ENCODE results near the gene SH2D3C.

Gene SH2D3C

GRCh38 chr9:127808347-127809001 lies 30.0 kb upstream of the SH2D3C start:
- DNase-seq = no peak

GRCh38 chr9:127806871-127807270 lies 28.4 kb upstream of the SH2D3C start:
- no peak for DNase-seq

GRCh38 chr9:127805620-127806019 lies 27.2 kb upstream of the SH2D3C start:
- peak; percentile 40 for DNase-seq

- peak; percentile 31 for DNase-seq
These were observed 25.3 kb upstream of the SH2D3C start for GRCh38 chr9:127803507-127804352.

- peak; percentile 85 for DNase-seq
These were observed 24.3 kb upstream of the SH2D3C start, which contains the start of gene FPGS for GRCh38 chr9:127802576-127803443. TSS of gene FPGS (plus strand) at chr9:127802882. CDS start at chr9:127802925, 43 bp downstream.

GRCh38 chr9:127801955-127802575 lies 23.6 kb upstream of the SH2D3C start:
- no peak for DNase-seq

- DNase-seq = no peak
These were observed 18.4 kb upstream of the SH2D3C start for GRCh38 chr9:127796852-127797370.

GRCh38 chr9:127796225-127796813 lies 17.9 kb upstream of the SH2D3C start:
- no peak for DNase-seq

- DNase-seq = no peak
These were observed 15.7 kb upstream of the SH2D3C start for GRCh38 chr9:127794001-127794791.

GRCh38 chr9:127793093-127793708 lies 14.7 kb upstream of the SH2D3C start:
- DNase-seq = no peak

GRCh38 chr9:127792417-127793031 lies 14.1 kb upstream of the SH2D3C start:
- DNase-seq = no peak

- DNase-seq = no peak
These were observed 12.6 kb upstream of the SH2D3C start for GRCh38 chr9:127791085-127791484.

- no peak for DNase-seq
These were observed 11.8 kb upstream of the SH2D3C start for GRCh38 chr9:127790094-127790855.

- DNase-seq = no peak
These were observed 10.7 kb upstream of the SH2D3C start for GRCh38 chr9:127789179-127789578.

GRCh38 chr9:127788337-127789011 lies 10.0 kb upstream of the SH2D3C start:
- no peak for DNase-seq

GRCh38 chr9:127786773-127787104 lies 8.3 kb upstream of the SH2D3C start:
- DNase-seq = no peak

GRCh38 chr9:127785933-127786772 lies 7.7 kb upstream of the SH2D3C start, which contains the start of gene CDK9:
TSS of gene CDK9 (plus strand) at chr9:127786034. CDS start at chr9:127786149, 115 bp downstream.
- DNase-seq = peak; percentile 94
